Colonic mucosa (tissue), 4 donors: ENCODE data around the gene TMCC3. TPM values are rescaled to one million over a fixed set of nuclear protein-coding genes. Genes with fewer than 3 reads are reported as not detected.

ENCODE experiments used
- DNase-seq: peaks from one replicate; pipeline ENCODE4 v3.0.0-alpha.2; 2020
- H3K27ac ChIP-seq: fragments of 200-600 bp; one replicate; pipeline ENCODE4 v1.8.0; 2021
- H3K27me3 ChIP-seq: fragments of 200-600 bp; one replicate; pipeline ENCODE4 v1.8.0; 2021
- H3K36me3 ChIP-seq: fragments of 200-600 bp; one replicate; pipeline ENCODE4 v1.8.0; 2021
- H3K4me1 ChIP-seq: fragments of 200-600 bp; one replicate; pipeline ENCODE4 v1.8.0; 2021; ENCODE audit warnings: mild to moderate bottlenecking
- H3K4me3 ChIP-seq: fragments of 200-600 bp; one replicate; pipeline ENCODE4 v1.8.0; 2021
- H3K9ac ChIP-seq, 2 donors: one replicate each; pipeline ENCODE4 v1.7.0; 2013; ENCODE audit warnings: control low read depth in 2 of 2, low read depth in 2 of 2, low read length in 2 of 2
- H3K9me3 ChIP-seq: fragments of 200-600 bp; one replicate; pipeline ENCODE4 v1.8.0; 2021
- intact Hi-C: fragments of 100-400 bp; cut with DNase I; formaldehyde crosslinking; loops from one replicate; pipeline ENCODE4 v1.14.1; 2022
- total RNA-seq, 2 donors: library from RNA; stranded (reverse); fragmentation: NEBNext Ultra II Directional in 1 of 2; extraction: Animal tissue kit (Norgen Biotek cat#: 25700) in 1 of 2; gene quantifications; one replicate each; pipeline ENCODE4 v1.2.1, GENCODE V29; 2021
- TF ChIP-seq, protein P1 (sequence below): fragments of 200-600 bp; IDR thresholded peaks from one replicate; pipeline ENCODE4 v1.8.0; 2022; ENCODE audit warnings: antibody characterized with exemption, mild to moderate bottlenecking
- donor health status: healthy.
- donor health status: DM: no; HTN: no; CAD: no.
- donor health status: DM: no; HTN: no; CAD: no.

The TMCC3 gene
- total RNA-seq, 2 donors from 2014 or later = 21.4 to 77.4 TPM

DNA sequence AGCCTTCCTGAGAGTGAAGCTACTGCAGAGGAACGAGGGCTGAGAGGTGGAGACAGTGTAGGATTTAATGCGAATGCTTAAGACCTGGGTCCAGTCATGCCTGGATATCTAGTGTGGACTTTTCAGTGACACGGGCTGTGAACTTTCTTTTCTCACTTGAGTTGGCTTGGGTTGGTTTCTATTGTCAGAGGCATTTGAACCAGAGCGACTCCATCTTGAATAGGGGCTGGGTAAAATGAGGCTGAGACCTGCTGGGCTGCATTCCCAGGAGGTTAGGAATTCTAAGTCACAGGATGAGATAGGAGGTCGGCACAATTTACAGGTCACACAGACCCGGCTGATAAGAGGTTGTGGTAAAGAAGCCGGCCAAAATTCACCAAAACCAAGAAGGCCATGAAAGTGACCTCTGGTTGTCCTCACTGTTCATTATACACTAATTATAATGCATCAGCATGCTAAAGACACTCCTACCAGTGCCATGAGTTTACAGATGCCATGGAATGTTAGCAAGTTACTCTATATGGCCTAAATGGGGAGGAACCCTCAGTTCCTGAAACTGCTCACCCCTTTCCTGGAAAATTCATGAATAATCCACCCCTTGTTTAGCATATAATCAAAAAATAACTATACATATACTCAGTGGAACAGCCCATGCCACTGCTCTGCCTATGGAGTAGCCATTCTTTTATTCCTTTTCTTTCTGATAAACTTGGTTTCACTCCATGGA lies 34.2 kb upstream of the TMCC3 start:
- no peaks in the 10 kb centered on the region for H3K27me3 ChIP-seq
- H3K36me3 ChIP-seq = no peaks in the 10 kb centered on the region
- TF ChIP-seq, protein P1, sequence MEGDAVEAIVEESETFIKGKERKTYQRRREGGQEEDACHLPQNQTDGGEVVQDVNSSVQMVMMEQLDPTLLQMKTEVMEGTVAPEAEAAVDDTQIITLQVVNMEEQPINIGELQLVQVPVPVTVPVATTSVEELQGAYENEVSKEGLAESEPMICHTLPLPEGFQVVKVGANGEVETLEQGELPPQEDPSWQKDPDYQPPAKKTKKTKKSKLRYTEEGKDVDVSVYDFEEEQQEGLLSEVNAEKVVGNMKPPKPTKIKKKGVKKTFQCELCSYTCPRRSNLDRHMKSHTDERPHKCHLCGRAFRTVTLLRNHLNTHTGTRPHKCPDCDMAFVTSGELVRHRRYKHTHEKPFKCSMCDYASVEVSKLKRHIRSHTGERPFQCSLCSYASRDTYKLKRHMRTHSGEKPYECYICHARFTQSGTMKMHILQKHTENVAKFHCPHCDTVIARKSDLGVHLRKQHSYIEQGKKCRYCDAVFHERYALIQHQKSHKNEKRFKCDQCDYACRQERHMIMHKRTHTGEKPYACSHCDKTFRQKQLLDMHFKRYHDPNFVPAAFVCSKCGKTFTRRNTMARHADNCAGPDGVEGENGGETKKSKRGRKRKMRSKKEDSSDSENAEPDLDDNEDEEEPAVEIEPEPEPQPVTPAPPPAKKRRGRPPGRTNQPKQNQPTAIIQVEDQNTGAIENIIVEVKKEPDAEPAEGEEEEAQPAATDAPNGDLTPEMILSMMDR = no peak
- H3K9ac ChIP-seq = no peak overlapping the region
- DNase-seq = no peak
- H3K4me3 ChIP-seq = no peak overlapping the region
- H3K4me1 ChIP-seq = no peaks in the 10 kb centered on the region
- H3K27ac ChIP-seq = no peak overlapping the region
- intact Hi-C loops = no loop called here
- H3K9me3 ChIP-seq = no peaks in the 10 kb centered on the region

DNA sequence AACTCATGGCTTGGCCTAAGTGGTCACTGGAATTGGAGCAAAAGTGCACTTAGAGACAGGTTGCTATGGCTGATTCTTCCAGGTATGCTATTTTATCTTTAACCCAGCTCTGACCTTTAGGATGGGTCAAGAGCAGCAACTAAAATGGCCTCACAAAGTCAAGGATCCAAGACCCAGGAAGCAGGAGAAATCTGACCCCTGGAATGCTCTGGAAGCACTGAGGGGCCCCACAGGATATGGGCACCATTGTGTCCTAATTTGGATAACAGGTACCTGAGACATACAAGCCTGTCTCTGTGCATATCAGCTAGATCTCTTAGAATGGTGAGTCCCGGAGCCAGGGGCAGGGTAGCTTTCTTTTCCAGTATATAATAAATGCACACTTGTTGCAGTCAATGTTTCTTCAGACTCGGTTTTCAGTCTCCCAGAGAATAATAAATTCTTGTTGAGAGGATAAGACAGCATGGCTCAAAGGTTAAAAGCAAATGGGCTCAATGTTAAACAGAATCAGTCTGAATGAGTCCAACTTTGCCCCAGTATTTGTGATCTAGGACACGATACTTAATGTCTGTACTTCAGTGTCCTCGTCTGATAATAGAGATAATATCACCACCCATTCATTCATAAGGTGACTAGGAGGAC lies 29.3 kb upstream of the TMCC3 start:
- no peak overlapping the region for H3K27ac ChIP-seq
- no peaks in the 10 kb centered on the region for H3K9me3 ChIP-seq
- H3K36me3 ChIP-seq = no peaks in the 10 kb centered on the region
- H3K4me3 ChIP-seq = no peak overlapping the region
- TF ChIP-seq, protein P1 = no peak
- intact Hi-C loops = no loop called here
- no peak overlapping the region for H3K9ac ChIP-seq
- no peak for DNase-seq
- H3K27me3 ChIP-seq = no peaks in the 10 kb centered on the region
- H3K4me1 ChIP-seq = no peaks in the 10 kb centered on the region

DNA sequence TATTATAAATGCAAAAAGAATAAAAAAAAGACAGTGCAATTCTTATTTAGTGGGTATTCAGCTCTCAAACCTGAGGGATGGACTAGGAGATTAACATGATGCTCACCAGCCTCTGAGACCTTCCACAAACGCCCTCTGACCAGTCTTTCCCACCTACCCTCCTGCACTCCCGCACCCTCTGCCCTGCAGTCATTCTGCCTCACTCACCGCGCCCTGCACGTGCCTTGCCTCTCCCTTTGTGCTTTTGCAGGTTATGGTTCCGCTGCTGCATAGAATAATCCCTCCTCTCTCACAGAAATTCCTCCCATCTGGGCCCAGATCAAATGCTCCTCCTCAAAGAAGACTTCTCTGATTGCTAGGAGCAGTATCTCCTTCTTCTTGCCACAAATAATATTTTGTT lies 28.5 kb upstream of the TMCC3 start:
- intact Hi-C loops = no loop called here
- no peaks in the 10 kb centered on the region for H3K4me1 ChIP-seq
- no peaks in the 10 kb centered on the region for H3K9me3 ChIP-seq
- no peak overlapping the region for H3K27ac ChIP-seq
- TF ChIP-seq, protein P1 = no peak
- H3K4me3 ChIP-seq = no peak overlapping the region
- H3K27me3 ChIP-seq = no peaks in the 10 kb centered on the region
- H3K9ac ChIP-seq = no peak overlapping the region
- H3K36me3 ChIP-seq = no peaks in the 10 kb centered on the region
- no peak for DNase-seq

DNA sequence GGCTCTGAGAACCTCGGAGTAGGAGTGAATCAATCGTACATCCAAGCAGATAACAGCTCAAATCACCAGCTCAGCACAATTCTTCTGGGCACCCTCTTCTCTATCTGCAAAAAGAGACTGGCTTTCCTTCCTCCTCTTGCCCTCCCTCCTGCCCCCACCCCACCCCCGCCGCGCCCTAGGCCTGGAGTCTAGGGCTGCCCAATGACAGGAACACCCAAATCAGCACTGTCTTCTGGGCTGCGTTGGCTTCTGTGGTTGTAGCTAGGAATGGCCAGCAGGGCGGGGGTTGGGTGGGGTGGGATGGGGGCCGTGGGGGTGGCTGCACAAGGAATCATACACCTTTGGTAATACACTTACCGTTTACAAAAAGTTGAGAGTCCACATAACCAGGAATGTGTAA lies 28.0 kb upstream of the TMCC3 start:
- H3K27ac ChIP-seq = no peak overlapping the region
- intact Hi-C loops = no loop called here
- no peak for DNase-seq
- H3K4me1 ChIP-seq = no peaks in the 10 kb centered on the region
- TF ChIP-seq, protein P1 = no peak
- no peak overlapping the region for H3K4me3 ChIP-seq
- no peak overlapping the region for H3K9ac ChIP-seq
- no peaks in the 10 kb centered on the region for H3K36me3 ChIP-seq
- H3K27me3 ChIP-seq = no peaks in the 10 kb centered on the region
- no peaks in the 10 kb centered on the region for H3K9me3 ChIP-seq

DNA sequence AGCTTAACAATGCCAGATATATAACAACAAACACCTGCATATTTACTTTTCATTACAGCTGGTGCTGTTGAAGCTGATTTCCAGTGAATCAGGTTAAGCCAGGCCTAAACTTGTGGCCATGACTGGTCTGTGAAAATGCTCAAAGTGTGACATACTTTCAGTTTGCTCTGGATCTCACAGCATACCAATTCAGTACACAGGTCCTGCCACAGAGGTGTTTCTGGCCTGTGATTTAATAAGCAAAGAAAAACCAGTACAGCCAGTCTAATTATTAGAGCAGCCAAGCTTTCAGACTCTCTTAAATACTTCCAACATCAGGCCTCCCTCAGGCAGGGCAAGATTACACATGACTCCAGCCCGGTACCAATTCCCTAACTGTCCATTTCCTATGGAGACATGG lies 27.4 kb upstream of the TMCC3 start:
- Histone ChIP-seq H3K4me1 (no peaks in the 10 kb centered on the region), H3K4me3 (no peak overlapping the region), H3K36me3 (no peaks in the 10 kb centered on the region), H3K27ac (no peak overlapping the region), H3K27me3 (no peaks in the 10 kb centered on the region), H3K9me3 (no peaks in the 10 kb centered on the region), H3K9ac (no peak overlapping the region)
- no peak for DNase-seq
- intact Hi-C loops = no loop called here
- TF ChIP-seq, protein P1 = no peak
